K562 (cell line): ENCODE measurements around the gene MOSPD3. TPM values are rescaled to one million over a fixed set of nuclear protein-coding genes. Genes with fewer than 3 reads are reported as not detected.

ENCODE experiments used
- ATAC-seq: fragments of 200-7000 bp; cut with Tn5 transposase; 3 replicates; pipeline ENCODE4 v1.9.1; 2020; ENCODE audit warnings: moderate library complexity
- BruUV-seq: library from RNA; stranded (reverse); fragments of 400-500 nt; replicated peaks from 2 replicates; lab custom pipeline; 2021; lab: Mats Ljungman, UMichigan
- CTCF ChIA-PET: fragments of 300-600 bp; formaldehyde crosslinking; extraction: SDS; loops from one replicate; lab custom pipeline; 2021; ENCODE audit warnings: low intra/inter-chr PET ratio; lab: Yijun Ruan, JAX
- POLR2A ChIA-PET: fragments of 300-600, 350-650 bp; sonication (Branson Sonifier 250); formaldehyde crosslinking; extraction: SDS; loops from one replicate; lab custom pipeline; 2021; ENCODE audit warnings: antibody characterized with exemption, inconsistent platforms; lab: Yijun Ruan, JAX
- DNase-seq, 4 experiments: peaks; one replicate each; pipeline versions ENCODE4 v3.0.0 to v3.0.0-alpha.2; 2011 to 2018; ENCODE audit warnings: low spot score in 3 of 4, mixed read lengths in 3 of 4; ENCODE audit errors: extremely low read depth in 1 of 4
- FAIRE-seq: peaks from 2 replicates; lab custom pipeline; 2011; peaks lifted over from hg19 to GRCh38; lab: Jason Lieb, UNC
- H2AFZ ChIP-seq: 2 replicates; pipeline ENCODE4 v1.6.0; 2011; ENCODE audit warnings: low read depth, low read length, control low read depth, inconsistent platforms
- H3K27ac ChIP-seq: fragments of 200-600 bp; 3 replicates; pipeline ENCODE4 v1.8.0; 2011; ENCODE audit warnings: low read depth, mild to moderate bottlenecking, control low read depth, inconsistent platforms, low read length, moderate library complexity, mixed read lengths; ENCODE audit errors: extremely low read depth
- H3K27me3 ChIP-seq, 2 experiments: fragments of 300-600 bp in 1 of 2; 2 replicates in 1 of 2; 3 replicates in 1 of 2; pipeline versions ENCODE4 v1.6.0 to v1.8.0; 2011; ENCODE audit warnings: inconsistent platforms in 2 of 2, low read length in 2 of 2, mild to moderate bottlenecking in 1 of 2, mixed read lengths in 1 of 2, moderate library complexity in 1 of 2; ENCODE audit not compliant: control insufficient read depth in 2 of 2, insufficient read depth in 2 of 2
- H3K36me3 ChIP-seq: fragments of 300-600 bp; 3 replicates; pipeline ENCODE4 v1.8.0; 2011; ENCODE audit warnings: mild to moderate bottlenecking, low read length, inconsistent platforms; ENCODE audit not compliant: control insufficient read depth, insufficient read depth
- H3K4me1 ChIP-seq, 2 experiments: fragments of 200-600 bp in 1 of 2; replicated peaks in 1 of 2; 2 replicates in 1 of 2; 3 replicates in 1 of 2; pipeline versions ENCODE4 v1.5.1 to v1.8.0; 2011; ENCODE audit warnings: inconsistent platforms in 2 of 2, low read length in 2 of 2, mild to moderate bottlenecking in 1 of 2, mixed read lengths in 1 of 2, moderate library complexity in 1 of 2; ENCODE audit not compliant: control insufficient read depth in 2 of 2, insufficient read depth in 2 of 2
- H3K4me2 ChIP-seq: 2 replicates; pipeline ENCODE4 v1.6.1; 2011; ENCODE audit warnings: low read length, control low read depth, inconsistent platforms, mixed read lengths; ENCODE audit not compliant: insufficient read depth
- H3K4me3 ChIP-seq: fragments of 200-600 bp; sonication (generic), shearing (Covaris generic); 2 replicates; pipeline ENCODE4 v1.5.1; 2016; ENCODE audit warnings: control low read depth, inconsistent platforms
- H3K79me2 ChIP-seq: fragments of 200-600 bp; 3 replicates; pipeline ENCODE4 v1.8.0; 2011; ENCODE audit warnings: low read length, inconsistent platforms; ENCODE audit not compliant: control insufficient read depth, insufficient read depth
- H3K9ac ChIP-seq, 2 experiments: 2 replicates each; pipeline versions ENCODE4 v1.6.0 to v1.6.1; 2011; ENCODE audit warnings: low read depth in 2 of 2, low read length in 2 of 2, control low read depth in 1 of 2, inconsistent platforms in 1 of 2, mild to moderate bottlenecking in 1 of 2, mixed read lengths in 1 of 2; ENCODE audit not compliant: insufficient read depth in 1 of 2
- H3K9me1 ChIP-seq: one replicate; pipeline ENCODE4 v1.6.0; 2011; ENCODE audit warnings: inconsistent platforms, mild to moderate bottlenecking, low read length, moderate library complexity; ENCODE audit not compliant: control insufficient read depth, insufficient read depth
- H3K9me3 ChIP-seq: replicated peaks from 2 replicates; pipeline ENCODE4 v1.5.1; 2011; ENCODE audit warnings: low read depth, low read length, inconsistent platforms; ENCODE audit not compliant: control insufficient read depth, insufficient read depth
- H4K20me1 ChIP-seq: replicated peaks from 2 replicates; pipeline ENCODE4 v1.6.1; 2011; ENCODE audit warnings: low read length, inconsistent platforms, mixed read lengths; ENCODE audit not compliant: control insufficient read depth, insufficient read depth
- ARHGAP35 ChIP-seq: fragments of 450-650 bp; IDR thresholded peaks from 2 replicates; pipeline ENCODE4 v1.6.1; 2018; ENCODE audit not compliant: partially characterized antibody
- ARID1B ChIP-seq: fragments of 450-650 bp; IDR thresholded peaks from 2 replicates; pipeline ENCODE4 v1.6.1; 2016; ENCODE audit warnings: antibody characterized with exemption, mild to moderate bottlenecking, inconsistent platforms
- CBFA2T2 ChIP-seq: fragments of 450-650 bp; conservative IDR thresholded peaks from 2 replicates; pipeline ENCODE4 v1.6.1; 2017; ENCODE audit warnings: mild to moderate bottlenecking
- CBX3 ChIP-seq, 2 experiments: IDR thresholded peaks; 1 replicate in 1 of 2; 2 replicates in 1 of 2; pipeline ENCODE4 v1.6.1; 2012; ENCODE audit warnings: inconsistent platforms in 2 of 2, low read length in 2 of 2, borderline replicate concordance in 1 of 2, control low read depth in 1 of 2
- DPF2 ChIP-seq: fragments of 450-650 bp; IDR thresholded peaks from 2 replicates; pipeline ENCODE4 v1.6.1; 2016
- EGR1 ChIP-seq: fragments of 450-650 bp; conservative IDR thresholded peaks from 2 replicates; pipeline ENCODE4 v1.6.1; 2017; ENCODE audit warnings: mild to moderate bottlenecking
- FOSL1 ChIP-seq: fragments of 200-800 bp; sonication (Bioruptor generic); conservative IDR thresholded peaks from 2 replicates; pipeline ENCODE4 v1.6.1; 2016; ENCODE audit warnings: missing genetic modification characterization, missing compliant biosample characterization
- GATAD2B ChIP-seq: fragments of 450-650 bp; IDR thresholded peaks from 2 replicates; pipeline ENCODE4 v1.6.1; 2017; ENCODE audit warnings: mild to moderate bottlenecking, borderline replicate concordance
- JUND ChIP-seq, 2 experiments: IDR thresholded peaks; 2 replicates in 1 of 2; 3 replicates in 1 of 2; pipeline ENCODE4 v1.6.1; 2011; ENCODE audit warnings: borderline replicate concordance in 2 of 2, low read depth in 2 of 2, low read length in 2 of 2, improper control_type of control experiment in 1 of 2, missing biosample characterization in 1 of 2, missing genetic modification characterization in 1 of 2, missing genetic modification reagents in 1 of 2
- KDM1A ChIP-seq, 2 experiments: fragments of 450-650 bp; IDR thresholded peaks; 2 replicates each; pipeline ENCODE4 v1.6.1; 2016; ENCODE audit warnings: mild to moderate bottlenecking in 2 of 2
- NEUROD1 ChIP-seq: fragments of 150-350 bp; IDR thresholded peaks from 2 replicates; pipeline ENCODE4 v1.6.1; 2014; ENCODE audit warnings: borderline replicate concordance, low read length, low read depth; ENCODE audit not compliant: partially characterized antibody
- SMARCA5 ChIP-seq: fragments of 450-650 bp; IDR thresholded peaks from 2 replicates; pipeline ENCODE4 v1.6.1; 2016
- SMARCE1 ChIP-seq: fragments of 450-650 bp; IDR thresholded peaks from 2 replicates; pipeline ENCODE4 v1.7.1; 2016; ENCODE audit warnings: mild to moderate bottlenecking
- TOE1 ChIP-seq, 2 experiments: fragments of 450-650 bp in 1 of 2; sonication (generic) in 1 of 2; formaldehyde crosslinking in 1 of 2; IDR thresholded peaks; 2 replicates each; pipeline versions ENCODE4 v1.7.1 to v1.8.0; 2016 to 2022; ENCODE audit warnings: borderline replicate concordance in 2 of 2, mild to moderate bottlenecking in 2 of 2, antibody characterized with exemption in 1 of 2, inconsistent platforms in 1 of 2, low read depth in 1 of 2, missing genetic modification reagents in 1 of 2, moderate library complexity in 1 of 2
- TRIM24 ChIP-seq, 2 experiments: fragments of 450-650 bp; IDR thresholded peaks; 2 replicates each; pipeline ENCODE4 v1.6.1; 2016
- U2AF1 ChIP-seq: fragments of 200-400 bp; formaldehyde crosslinking; optimal IDR thresholded peaks from 2 replicates; pipeline ENCODE3; 2017; ENCODE audit warnings: mild to moderate bottlenecking, low read depth, low read length, moderate library complexity
- ZNF121 ChIP-seq: sonication (generic); formaldehyde crosslinking; conservative IDR thresholded peaks from 2 replicates; pipeline ENCODE4 v1.8.0; 2022; ENCODE audit warnings: missing genetic modification reagents
- ZNF384 ChIP-seq: IDR thresholded peaks from 2 replicates; pipeline ENCODE4 v1.6.1; 2012; ENCODE audit warnings: low read depth, low read length, improper control_type of control experiment
- ZNF584 ChIP-seq: fragments of 200-800 bp; sonication (Bioruptor generic); IDR thresholded peaks from 2 replicates; pipeline ENCODE4 v1.6.1; 2016; ENCODE audit warnings: low read depth, mild to moderate bottlenecking, missing genetic modification characterization, missing compliant biosample characterization
- WGBS: fragments of 100-300 bp; shearing (Covaris generic); methylation state at CpG from one replicate; pipeline ENCODE4 v1.1.6; 2016; ENCODE audit warnings: low coverage, mixed read lengths; ENCODE audit not compliant: insufficient coverage; ENCODE audit errors: missing lambda C conversion rate; 5-methylcytosine and 5-hydroxymethylcytosine counted together
- in situ Hi-C: fragments of 300-500 bp; cut with MboI; formaldehyde crosslinking; loops from 4 replicates; pipeline ENCODE4 v1.15.0; 2018; ENCODE audit warnings: inconsistent platforms, mixed read lengths
- intact Hi-C: fragments of 100-400 bp; cut with micrococcal nuclease; formaldehyde crosslinking; loops from 2 replicates; pipeline ENCODE4 v1.14.2; 2022
- polyA plus RNA-seq, 8 experiments: library from polyadenylated mRNA; depleted of rRNA in 4 of 8; stranded (reverse) in 5 of 8; unstranded in 3 of 8; fragments of >200 nt; fragmentation: Nextera tagmentation in 2 of 8; fragmentation: Illumina TruSeq in 1 of 8; extraction: Ambion mirVana in 2 of 8; extraction: Trizol in 1 of 8; gene quantifications; 2 replicates each; pipeline versions ENCODE4 v1.2.1 to v1.2.3, GENCODE V29; 2011 to 2014; ENCODE audit warnings: inconsistent platforms in 1 of 8, missing spikeins in 1 of 8
- total RNA-seq, 7 experiments: library from RNA; depleted of rRNA in 6 of 7; stranded (reverse); fragments of >200 nt in 6 of 7; fragmentation: Illumina TruSeq in 2 of 7; extraction: Trizol in 2 of 7; gene quantifications; 2 replicates each; pipeline versions ENCODE4 v1.2.1 to v1.2.3, GENCODE V29; 2011 to 2021; ENCODE audit warnings: low replicate concordance in 1 of 7
- TF ChIP-seq, protein P1 (sequence below), 2 experiments: fragments of 450-650 bp in 1 of 2; sonication (generic) in 1 of 2; formaldehyde crosslinking in 1 of 2; IDR thresholded peaks in 1 of 2; conservative IDR thresholded peaks in 1 of 2; 2 replicates each; pipeline versions ENCODE4 v1.6.1 to v1.8.1; 2016 to 2023; ENCODE audit warnings: mild to moderate bottlenecking in 2 of 2, moderate library complexity in 2 of 2, inconsistent platforms in 1 of 2, missing genetic modification reagents in 1 of 2

The MOSPD3 gene
- total and polyA plus RNA-seq, 9 of the 15 experiments (the other 6 are each of a cell fraction or from before 2014, with no cell fraction given): 1.4 to 32.1 (median 7.3) TPM

DNA sequence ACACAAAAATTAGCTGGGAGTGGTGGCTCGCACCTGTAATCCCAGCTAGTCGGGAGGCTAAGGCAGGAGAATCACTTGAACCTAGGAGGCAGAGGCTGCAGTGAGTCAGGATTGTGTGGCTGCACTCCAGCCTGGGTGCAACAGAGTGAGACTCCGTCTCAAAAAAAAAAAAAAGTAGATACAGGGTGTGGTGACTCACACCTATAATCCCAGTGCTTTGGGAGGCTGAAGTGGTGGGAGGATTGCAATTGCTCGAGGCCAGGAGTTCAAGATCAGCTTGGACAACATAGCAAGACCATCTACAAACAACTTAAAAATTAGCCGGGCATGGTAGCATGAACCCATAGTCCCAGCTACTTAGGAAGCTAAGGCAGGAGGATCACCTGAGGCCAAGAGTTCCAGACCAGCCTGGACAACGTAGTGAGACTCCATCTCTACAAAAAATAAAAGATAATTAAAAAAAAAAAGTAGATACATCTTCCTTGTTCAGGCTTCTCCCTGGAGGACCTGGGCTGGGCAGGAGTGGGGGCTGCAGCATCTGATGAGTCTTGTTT, 2.0 kb downstream of the MOSPD3 start:
- H3K9me1 ChIP-seq: no peaks in the 10 kb centered on the region
- CTCF ChIA-PET: no interaction called here

More for the DNA sequence above, 2.0 kb downstream of the MOSPD3 start:
- no peaks in the 10 kb centered on the region for H3K9me3 ChIP-seq
- peaks cover 6% of the 10 kb centered on the region; the same call in 2 of the 3 replicates for H3K79me2 ChIP-seq
- no peak overlapping the region for H3K4me3 ChIP-seq
- TF ChIP-seq, protein P1, sequence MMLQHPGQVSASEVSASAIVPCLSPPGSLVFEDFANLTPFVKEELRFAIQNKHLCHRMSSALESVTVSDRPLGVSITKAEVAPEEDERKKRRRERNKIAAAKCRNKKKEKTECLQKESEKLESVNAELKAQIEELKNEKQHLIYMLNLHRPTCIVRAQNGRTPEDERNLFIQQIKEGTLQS (IDR thresholded peaks at IDR 0.05): peak; percentile 56
- TF ChIP-seq, protein P1 (CRISPR knock-in tag; conservative IDR thresholded peaks at IDR 0.05): no peak
- TF ChIP-seq ARID1B (0 out of 2 replicates have a peak, but pooled peaks have one; percentile 17), EGR1 (peak; percentile 56; the same call in 1 of the 2 replicates), ZNF121 (CRISPR knock-in tag) (peak; percentile 91), NEUROD1 (no peak), ZNF584 (CRISPR knock-in tag) (no peak), GATAD2B (no peak), CBX3 (IDR thresholded peaks at IDR 0.05; ENCODE audit: borderline replicate concordance in 1 of 2, low read length in 2 of 2) (peak in 1 of 2 experiments; percentile 11; a peak in 1 of 3 replicates), TOE1 (IDR thresholded peaks at IDR 0.05; ENCODE audit: borderline replicate concordance) (no peak), TOE1 (CRISPR knock-in tag; IDR thresholded peaks at IDR 0.05; ENCODE audit: borderline replicate concordance, low read depth) (no peak), ZNF384 (peak; percentile 74), SMARCE1 (peak; percentile 12; the same call in 1 of the 2 replicates), FOSL1 (tag) (peak; percentile 31; the same call in 1 of the 2 replicates), JUND (IDR thresholded peaks at IDR 0.05; ENCODE audit: borderline replicate concordance, low read depth, low read length) (peak; percentile 27; the same call in 1 of the 2 replicates), JUND (tag; IDR thresholded peaks at IDR 0.05; ENCODE audit: borderline replicate concordance, low read depth, low read length) (no peak), CBFA2T2 (no peak), SMARCA5 (peak; percentile 40; the same call in 1 of the 2 replicates), ARHGAP35 (no peak), TRIM24 (IDR thresholded peaks at IDR 0.05) (0 out of 4 replicates have a peak, but pooled peaks of 1 of the 2 experiments have one; percentile 5), DPF2 (peak; percentile 36; the same call in 1 of the 2 replicates), KDM1A (IDR thresholded peaks at IDR 0.05) (peak in 1 of 2 experiments; percentile 50; a peak in 1 of 4 replicates), U2AF1 (no peak)
- BruUV-seq: no TSS peak
- H3K36me3 ChIP-seq: peaks cover 3% of the 10 kb centered on the region; the same call in 1 of the 3 replicates
- no peak overlapping the region for H3K27ac ChIP-seq
- FAIRE-seq: no peak
- intact Hi-C loops: no loop called here
- DNase-seq: no peak
- peaks cover 19 to 28% of the 10 kb centered on the region in 2 experiments; a peak in 4 of 5 replicates for H3K4me1 ChIP-seq
- no peak overlapping the region for H2AFZ ChIP-seq
- WGBS: 67% methylated on average over 6 of the region's 6 CpGs
- in situ Hi-C loops: no loop called here
- H4K20me1 ChIP-seq: no peaks in the 10 kb centered on the region
- no peak for ATAC-seq
- no peaks in the 10 kb centered on the region for H3K27me3 ChIP-seq
- no peak overlapping the region; a peak in 1 of 4 replicates for H3K9ac ChIP-seq
- H3K4me2 ChIP-seq: no peak overlapping the region
- POLR2A ChIA-PET: interaction anchor here (1.2 to 5.9 kb wide), 3 partner anchors 9 to 63 kb away, joined by 5 to 54 read pairs (median 6); partner anchors contain the start of gene TFR2
